Bronchial epithelial cell (primary cell): ENCODE results near the gene B3GNT5. TPM values are rescaled to one million over a fixed set of nuclear protein-coding genes. Genes with fewer than 3 reads are reported as not detected.
A peak's percentile ranks its signal among the peaks of the same experiment; 100 is the strongest.

Experiments used
- DNase-seq: peaks from one replicate; pipeline ENCODE4 v3.0.0-alpha.2; 2010; ENCODE audit warnings: low read depth
- FAIRE-seq: peaks from 2 replicates; lab custom pipeline; 2011; peaks lifted over from hg19 to GRCh38; lab: Jason Lieb, UNC
- H3K27me3 ChIP-seq: 2 replicates; pipeline ENCODE4 v1.5.1; 2011; ENCODE audit warnings: low read length; ENCODE audit not compliant: control insufficient read depth, insufficient read depth
- H3K36me3 ChIP-seq: 2 replicates; pipeline ENCODE4 v1.5.1; 2011; ENCODE audit warnings: low read length; ENCODE audit not compliant: control insufficient read depth, insufficient read depth
- H3K4me3 ChIP-seq: 2 replicates; pipeline ENCODE4 v1.5.1; 2011; ENCODE audit warnings: mild to moderate bottlenecking, low read depth, low read length, control low read depth
- total RNA-seq: library from RNA; depleted of rRNA; stranded (reverse); fragments of >200 nt; gene quantifications from 2 replicates; pipeline ENCODE4 v1.2.1, GENCODE V29; 2014
- TF ChIP-seq, protein P1 (sequence below): IDR thresholded peaks from 2 replicates; pipeline ENCODE4 v1.5.1; 2011; ENCODE audit warnings: mild to moderate bottlenecking, moderate library complexity, low read length, control low read depth, inconsistent platforms; ENCODE audit not compliant: insufficient read depth, severe bottlenecking

Gene B3GNT5
- total RNA-seq, 1 donor from 2014 or later: 31.6 TPM

DNA sequence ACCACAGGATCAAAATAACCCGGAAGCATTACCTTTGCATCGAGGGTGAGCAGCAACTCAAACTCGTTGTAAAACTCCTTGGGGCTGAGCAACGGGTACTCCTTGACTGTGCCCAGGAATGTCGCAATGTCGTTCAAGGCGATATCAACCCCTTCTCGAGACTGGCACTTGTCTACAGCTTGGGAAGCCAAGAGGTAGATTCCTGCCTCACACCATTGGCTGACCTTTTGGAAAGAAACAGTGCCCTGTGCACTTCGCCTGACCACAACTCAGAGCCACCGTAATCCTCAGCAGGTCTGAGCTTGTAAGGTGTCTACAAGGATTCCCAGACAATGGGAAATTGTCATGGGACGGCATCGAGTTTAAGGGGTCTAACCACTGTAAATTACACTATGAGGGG is 43.9 kb downstream of the B3GNT5 start:
- peaks cover 9% of the 10 kb centered on the region for H3K36me3 ChIP-seq
- H3K4me3 ChIP-seq: no peak overlapping the region
- TF ChIP-seq, protein P1, sequence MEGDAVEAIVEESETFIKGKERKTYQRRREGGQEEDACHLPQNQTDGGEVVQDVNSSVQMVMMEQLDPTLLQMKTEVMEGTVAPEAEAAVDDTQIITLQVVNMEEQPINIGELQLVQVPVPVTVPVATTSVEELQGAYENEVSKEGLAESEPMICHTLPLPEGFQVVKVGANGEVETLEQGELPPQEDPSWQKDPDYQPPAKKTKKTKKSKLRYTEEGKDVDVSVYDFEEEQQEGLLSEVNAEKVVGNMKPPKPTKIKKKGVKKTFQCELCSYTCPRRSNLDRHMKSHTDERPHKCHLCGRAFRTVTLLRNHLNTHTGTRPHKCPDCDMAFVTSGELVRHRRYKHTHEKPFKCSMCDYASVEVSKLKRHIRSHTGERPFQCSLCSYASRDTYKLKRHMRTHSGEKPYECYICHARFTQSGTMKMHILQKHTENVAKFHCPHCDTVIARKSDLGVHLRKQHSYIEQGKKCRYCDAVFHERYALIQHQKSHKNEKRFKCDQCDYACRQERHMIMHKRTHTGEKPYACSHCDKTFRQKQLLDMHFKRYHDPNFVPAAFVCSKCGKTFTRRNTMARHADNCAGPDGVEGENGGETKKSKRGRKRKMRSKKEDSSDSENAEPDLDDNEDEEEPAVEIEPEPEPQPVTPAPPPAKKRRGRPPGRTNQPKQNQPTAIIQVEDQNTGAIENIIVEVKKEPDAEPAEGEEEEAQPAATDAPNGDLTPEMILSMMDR: no peak
- H3K27me3 ChIP-seq: no peaks in the 10 kb centered on the region
- DNase-seq (no peak), FAIRE-seq (peak; percentile 40)

- FAIRE-seq (no peak), DNase-seq (peak; percentile 79)
- TF ChIP-seq, protein P1: no peak
These were observed 45.7 kb downstream of the B3GNT5 start for GRCh38 chr3:183298701-183299153.

DNA sequence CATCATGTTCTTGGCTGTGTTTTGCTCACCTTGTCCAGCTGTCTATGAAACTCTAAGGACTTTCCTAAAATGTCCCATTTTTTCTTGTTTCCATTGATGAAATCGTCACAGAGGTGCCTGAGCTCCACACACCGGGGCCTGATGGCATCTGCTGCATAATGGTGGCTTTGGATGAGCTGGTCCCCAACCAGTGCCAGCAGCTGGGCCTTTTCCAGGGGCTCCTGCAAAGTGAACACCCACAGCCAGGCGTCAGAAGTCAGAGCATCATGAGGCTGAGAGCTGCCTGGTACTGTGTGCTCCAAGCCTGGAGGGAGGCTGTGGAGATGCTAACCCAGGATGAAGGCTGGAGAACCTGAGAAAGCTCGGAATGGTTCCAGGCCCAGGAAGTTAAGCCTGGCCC is 46.9 kb downstream of the B3GNT5 start:
- no peaks in the 10 kb centered on the region for H3K27me3 ChIP-seq
- FAIRE-seq (no peak), DNase-seq (no peak)
- H3K36me3 ChIP-seq: peaks cover 9% of the 10 kb centered on the region
- TF ChIP-seq, protein P1: no peak
- no peak overlapping the region for H3K4me3 ChIP-seq

More at GRCh38 chr3:183298701-183299153, 45.7 kb downstream of the B3GNT5 start:
- Histone ChIP-seq H3K36me3 (peaks cover 9% of the 10 kb centered on the region), H3K27me3 (no peaks in the 10 kb centered on the region), H3K4me3 (no peak overlapping the region)

DNA sequence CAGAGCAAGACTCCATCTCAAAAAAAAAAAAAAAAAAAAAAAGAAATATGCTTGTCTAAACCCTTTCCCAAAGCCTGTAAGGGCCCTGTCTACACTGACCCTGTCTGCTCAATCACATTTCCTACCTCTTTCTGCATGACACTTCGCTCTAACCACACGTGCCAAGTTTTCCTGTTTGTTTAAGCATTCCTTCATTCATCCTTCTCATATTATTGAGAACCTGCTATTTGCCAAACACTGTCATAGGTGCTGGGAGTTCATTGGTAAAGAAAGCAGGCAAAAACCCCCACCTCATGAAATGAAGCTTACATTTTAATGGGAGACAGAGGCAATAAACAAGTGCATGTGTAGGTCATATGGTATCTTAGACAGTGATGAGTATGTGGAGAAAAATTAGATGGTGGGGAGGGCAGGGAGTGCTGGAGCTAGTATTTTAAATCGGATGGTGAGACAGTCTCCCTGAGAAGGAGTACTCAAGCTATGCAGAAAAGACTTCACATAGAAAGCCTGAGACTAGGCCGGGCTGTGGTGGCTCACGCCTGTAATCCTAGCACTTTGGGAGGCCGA is 48.0 kb downstream of the B3GNT5 start:
- DNase-seq: no peak
- Histone ChIP-seq H3K4me3 (no peak overlapping the region), H3K36me3 (peaks cover 7% of the 10 kb centered on the region), H3K27me3 (no peaks in the 10 kb centered on the region)
- TF ChIP-seq, protein P1: no peak
- no peak for FAIRE-seq

DNA sequence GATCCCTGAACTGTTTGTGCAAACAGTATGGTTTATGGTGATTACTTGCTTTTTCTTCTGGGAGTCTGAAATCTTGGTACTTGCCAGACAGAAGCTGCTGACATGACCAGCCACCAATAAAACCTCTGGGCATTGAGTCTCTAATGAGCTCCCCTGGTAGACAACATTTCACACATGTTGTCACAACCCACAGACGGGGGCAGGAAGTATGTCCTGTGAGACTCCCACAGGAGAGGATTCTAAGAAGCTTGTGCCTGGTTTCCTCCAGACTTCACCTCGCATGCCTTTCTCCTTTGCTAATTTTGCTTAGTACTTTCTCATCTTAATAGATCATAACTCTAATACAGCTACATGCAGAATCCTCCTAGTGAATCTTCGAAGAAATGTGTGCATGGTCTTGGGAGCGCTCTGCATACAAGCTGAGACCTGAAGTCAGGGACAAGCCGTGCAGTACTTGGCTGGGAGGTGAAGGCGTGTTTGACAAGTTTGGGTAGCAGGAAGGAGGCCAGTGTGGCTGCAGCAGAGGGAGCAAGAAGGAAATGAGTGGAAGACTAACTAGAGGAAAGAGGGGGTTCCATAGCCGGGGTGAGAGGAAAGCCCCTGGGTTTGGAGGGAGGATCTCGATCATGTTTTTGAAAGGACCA is 49.0 kb downstream of the B3GNT5 start:
- H3K27me3 ChIP-seq: no peaks in the 10 kb centered on the region
- FAIRE-seq: no peak
- DNase-seq: peak; percentile 69
- no peaks in the 10 kb centered on the region for H3K36me3 ChIP-seq
- TF ChIP-seq, protein P1: no peak
- H3K4me3 ChIP-seq: no peak overlapping the region

GRCh38 chr3:183303690-183304089 is 50.6 kb downstream of the B3GNT5 start:
- H3K4me3 ChIP-seq: no peak overlapping the region
- H3K36me3 ChIP-seq: no peaks in the 10 kb centered on the region
- no peak for FAIRE-seq
- peak; percentile 35 for DNase-seq
- TF ChIP-seq, protein P1: no peak
- H3K27me3 ChIP-seq: no peaks in the 10 kb centered on the region
